Measurements from ENCODE around the gene NUTM1. TPM values are rescaled to one million over a fixed set of nuclear protein-coding genes. Genes with fewer than 3 reads are reported as not detected.

The NUTM1 gene
- polyA plus RNA-seq, 1 of the 3 experiments (the other 2 are of a cell fraction): not detected

DNA sequence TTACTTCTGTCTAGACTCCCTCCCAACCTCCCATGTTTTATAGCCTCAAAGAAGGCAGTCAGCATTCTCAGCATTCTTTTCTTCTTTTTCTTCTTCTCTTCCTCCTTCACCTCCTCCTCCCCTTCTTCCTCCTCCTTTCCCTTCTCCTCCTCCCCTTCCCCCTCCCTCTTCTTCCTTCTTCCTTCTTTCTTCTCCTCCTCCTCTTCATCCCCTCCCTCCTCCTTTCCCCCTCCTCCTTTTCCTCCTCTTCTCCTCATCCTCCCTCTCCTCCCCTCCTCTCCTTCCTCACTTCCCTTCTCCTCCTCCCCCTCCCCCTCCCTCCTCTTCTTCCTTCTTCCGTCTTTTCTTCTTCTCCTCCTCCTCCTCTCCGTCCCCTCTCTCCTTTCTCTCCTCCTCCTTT, 27.5 kb downstream of the NUTM1 start:
- 44% methylated on average over 2 of the region's 2 CpGs for WGBS (ENCODE audit: low lambda C conversion rate)
- CTCF ChIA-PET: no interaction called here

DNA sequence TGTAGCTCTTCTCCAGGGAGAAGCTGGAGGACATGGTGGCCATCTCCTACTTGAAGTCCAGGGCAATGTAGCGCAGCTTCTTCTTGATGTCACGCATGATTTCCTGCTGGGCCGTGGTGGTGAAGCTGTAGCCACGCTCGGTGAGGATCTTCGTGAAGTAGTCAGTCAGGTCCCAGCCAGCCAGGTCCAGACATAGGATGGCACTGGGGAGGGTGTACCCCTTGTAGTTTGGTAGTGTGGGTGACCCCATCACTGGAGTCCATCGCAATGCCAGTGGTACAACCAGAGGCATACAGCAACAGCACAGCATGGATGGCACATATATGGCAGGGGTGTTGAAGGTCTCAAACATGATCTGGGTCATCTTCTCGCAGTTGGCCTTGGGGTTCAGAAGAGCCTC, 30.8 kb downstream of the NUTM1 start:
- Histone ChIP-seq H2AFZ (ENCODE audit: low read depth) (no peak overlapping the region), H3K79me2 (ENCODE audit: insufficient read depth) (no peaks in the 10 kb centered on the region), H3K4me2 (no peak overlapping the region), H3F3A (replicated peaks; ENCODE audit: insufficient read depth) (peaks cover 3% of the 10 kb centered on the region), H3K4me1 (ENCODE audit: control insufficient read depth in 1 of 2, insufficient read depth in 2 of 2, low read depth in 1 of 2, low read length in 1 of 2) (no peaks in the 10 kb centered on the region), H3K27me3 (ENCODE audit: insufficient read depth) (no peaks in the 10 kb centered on the region), H3K36me3 (replicated peaks in 1 of 2; ENCODE audit: control insufficient read depth in 1 of 2, insufficient read depth in 2 of 2, low read length in 1 of 2) (no peaks in the 10 kb centered on the region), H3K9me2 (no peaks in the 10 kb centered on the region), H3K9me3 (no peaks in the 10 kb centered on the region), H3K27ac (ENCODE audit: low read depth in 2 of 2, low read length in 1 of 2) (no peak overlapping the region), H3K4me3 (ENCODE audit: low read depth in 2 of 2, low read length in 1 of 2) (no peak overlapping the region), H3K9ac (no peak overlapping the region), H4K20me1 (ENCODE audit: insufficient read depth) (no peaks in the 10 kb centered on the region)
- DNase-seq: no peak
- POLR2A ChIA-PET: no interaction called here
- CTCF ChIA-PET: no interaction called here
- TF ChIP-seq EP300 (IDR thresholded peaks at IDR 0.05; ENCODE audit: borderline replicate concordance in 1 of 2, low read depth in 1 of 2, low read length in 1 of 2) (no peak), POLR2AphosphoS5 (IDR thresholded peaks at IDR 0.05; ENCODE audit: low read depth, low read length) (no peak), MAX (IDR thresholded peaks at IDR 0.05; ENCODE audit: low read depth) (no peak)
- TF ChIP-seq, protein P1, sequence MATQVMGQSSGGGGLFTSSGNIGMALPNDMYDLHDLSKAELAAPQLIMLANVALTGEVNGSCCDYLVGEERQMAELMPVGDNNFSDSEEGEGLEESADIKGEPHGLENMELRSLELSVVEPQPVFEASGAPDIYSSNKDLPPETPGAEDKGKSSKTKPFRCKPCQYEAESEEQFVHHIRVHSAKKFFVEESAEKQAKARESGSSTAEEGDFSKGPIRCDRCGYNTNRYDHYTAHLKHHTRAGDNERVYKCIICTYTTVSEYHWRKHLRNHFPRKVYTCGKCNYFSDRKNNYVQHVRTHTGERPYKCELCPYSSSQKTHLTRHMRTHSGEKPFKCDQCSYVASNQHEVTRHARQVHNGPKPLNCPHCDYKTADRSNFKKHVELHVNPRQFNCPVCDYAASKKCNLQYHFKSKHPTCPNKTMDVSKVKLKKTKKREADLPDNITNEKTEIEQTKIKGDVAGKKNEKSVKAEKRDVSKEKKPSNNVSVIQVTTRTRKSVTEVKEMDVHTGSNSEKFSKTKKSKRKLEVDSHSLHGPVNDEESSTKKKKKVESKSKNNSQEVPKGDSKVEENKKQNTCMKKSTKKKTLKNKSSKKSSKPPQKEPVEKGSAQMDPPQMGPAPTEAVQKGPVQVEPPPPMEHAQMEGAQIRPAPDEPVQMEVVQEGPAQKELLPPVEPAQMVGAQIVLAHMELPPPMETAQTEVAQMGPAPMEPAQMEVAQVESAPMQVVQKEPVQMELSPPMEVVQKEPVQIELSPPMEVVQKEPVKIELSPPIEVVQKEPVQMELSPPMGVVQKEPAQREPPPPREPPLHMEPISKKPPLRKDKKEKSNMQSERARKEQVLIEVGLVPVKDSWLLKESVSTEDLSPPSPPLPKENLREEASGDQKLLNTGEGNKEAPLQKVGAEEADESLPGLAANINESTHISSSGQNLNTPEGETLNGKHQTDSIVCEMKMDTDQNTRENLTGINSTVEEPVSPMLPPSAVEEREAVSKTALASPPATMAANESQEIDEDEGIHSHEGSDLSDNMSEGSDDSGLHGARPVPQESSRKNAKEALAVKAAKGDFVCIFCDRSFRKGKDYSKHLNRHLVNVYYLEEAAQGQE (IDR thresholded peaks at IDR 0.05; ENCODE audit: low read depth, low read length): no peak
- TF ChIP-seq, protein P2, sequence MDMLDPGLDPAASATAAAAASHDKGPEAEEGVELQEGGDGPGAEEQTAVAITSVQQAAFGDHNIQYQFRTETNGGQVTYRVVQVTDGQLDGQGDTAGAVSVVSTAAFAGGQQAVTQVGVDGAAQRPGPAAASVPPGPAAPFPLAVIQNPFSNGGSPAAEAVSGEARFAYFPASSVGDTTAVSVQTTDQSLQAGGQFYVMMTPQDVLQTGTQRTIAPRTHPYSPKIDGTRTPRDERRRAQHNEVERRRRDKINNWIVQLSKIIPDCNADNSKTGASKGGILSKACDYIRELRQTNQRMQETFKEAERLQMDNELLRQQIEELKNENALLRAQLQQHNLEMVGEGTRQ (IDR thresholded peaks at IDR 0.05; ENCODE audit: borderline replicate concordance, low read depth, low read length): no peak
- TF ChIP-seq, protein P3, sequence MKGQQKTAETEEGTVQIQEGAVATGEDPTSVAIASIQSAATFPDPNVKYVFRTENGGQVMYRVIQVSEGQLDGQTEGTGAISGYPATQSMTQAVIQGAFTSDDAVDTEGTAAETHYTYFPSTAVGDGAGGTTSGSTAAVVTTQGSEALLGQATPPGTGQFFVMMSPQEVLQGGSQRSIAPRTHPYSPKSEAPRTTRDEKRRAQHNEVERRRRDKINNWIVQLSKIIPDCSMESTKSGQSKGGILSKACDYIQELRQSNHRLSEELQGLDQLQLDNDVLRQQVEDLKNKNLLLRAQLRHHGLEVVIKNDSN (IDR thresholded peaks at IDR 0.05; ENCODE audit: borderline replicate concordance, low read depth): no peak
- WGBS (ENCODE audit: low lambda C conversion rate): 77% methylated on average over 4 of the region's 8 CpGs

More for the DNA sequence above, 27.5 kb downstream of the NUTM1 start:
- Histone ChIP-seq H3K4me2 (no peak overlapping the region), H3K9ac (no peak overlapping the region), H3K4me3 (ENCODE audit: low read depth in 2 of 2, low read length in 1 of 2) (no peak overlapping the region), H3K9me3 (no peaks in the 10 kb centered on the region), H2AFZ (ENCODE audit: low read depth) (no peak overlapping the region), H3K27me3 (ENCODE audit: insufficient read depth) (no peaks in the 10 kb centered on the region), H3K27ac (ENCODE audit: low read depth in 2 of 2, low read length in 1 of 2) (no peak overlapping the region), H4K20me1 (ENCODE audit: insufficient read depth) (peaks cover 4% of the 10 kb centered on the region; the same call in 1 of the 2 replicates), H3K36me3 (replicated peaks in 1 of 2; ENCODE audit: control insufficient read depth in 1 of 2, insufficient read depth in 2 of 2, low read length in 1 of 2) (no peaks in the 10 kb centered on the region), H3F3A (replicated peaks; ENCODE audit: insufficient read depth) (peaks cover 3% of the 10 kb centered on the region), H3K9me2 (no peaks in the 10 kb centered on the region), H3K4me1 (ENCODE audit: control insufficient read depth in 1 of 2, insufficient read depth in 2 of 2, low read depth in 1 of 2, low read length in 1 of 2) (peaks cover 0 to 11% of the 10 kb centered on the region in 2 experiments; a peak in 1 of 4 replicates), H3K79me2 (ENCODE audit: insufficient read depth) (peaks cover 12% of the 10 kb centered on the region)
- no peak for DNase-seq
- POLR2A ChIA-PET: no interaction called here
- TF ChIP-seq EP300 (IDR thresholded peaks at IDR 0.05; ENCODE audit: borderline replicate concordance in 1 of 2, low read depth in 1 of 2, low read length in 1 of 2) (no peak), MXI1 (IDR thresholded peaks at IDR 0.05; ENCODE audit: low read depth, low read length) (no peak), NRF1 (IDR thresholded peaks at IDR 0.05; ENCODE audit: low read depth, low read length) (no peak), GABPA (IDR thresholded peaks at IDR 0.05; ENCODE audit: low read depth) (no peak), MAX (IDR thresholded peaks at IDR 0.05; ENCODE audit: low read depth) (no peak)

All from SK-N-SH (cell line).